Heart right ventricle (tissue), 16 donors: Measurements from ENCODE around the gene DCTD. TPM values are rescaled to one million over a fixed set of nuclear protein-coding genes. Genes with fewer than 3 reads are reported as not detected.
"Not testable (repeated sequence)": the region's sequence is repeated elsewhere in the genome, so short reads cannot be mapped to it uniquely, and the experiment has no call there.

Experiments used
- ATAC-seq, 8 donors: fragments of 200-7000 bp; cut with Tn5 transposase; one replicate each; pipeline ENCODE4 v1.9.1; 2020; ENCODE audit warnings: mild to moderate bottlenecking in 8 of 8, moderate library complexity in 8 of 8, moderate number of reproducible peaks in 1 of 8
- DNase-seq, 2 donors: peaks; one replicate each; pipeline ENCODE4 v3.0.0-alpha.2; 2020
- H3K27ac ChIP-seq, 10 donors: fragments of 200-600 bp; sonication (generic) in 2 of 10; one replicate each; pipeline versions ENCODE4 v1.5.0 to v1.8.0; 2020 to 2022; ENCODE audit warnings: mild to moderate bottlenecking in 3 of 10
- H3K27me3 ChIP-seq, 7 donors: fragments of 200-600 bp; one replicate each; pipeline ENCODE4 v1.8.0; 2021 to 2022; ENCODE audit warnings: mild to moderate bottlenecking in 2 of 7
- H3K36me3 ChIP-seq, 9 donors: fragments of 200-600 bp; sonication (generic) in 1 of 9; one replicate each; pipeline versions ENCODE4 v1.5.0 to v1.8.0; 2020 to 2022; ENCODE audit warnings: mild to moderate bottlenecking in 2 of 9
- H3K4me1 ChIP-seq, 9 donors: fragments of 200-600 bp; sonication (generic) in 1 of 9; one replicate each; pipeline versions ENCODE4 v1.5.0 to v1.8.0; 2020 to 2022; ENCODE audit warnings: mild to moderate bottlenecking in 4 of 9
- H3K4me3 ChIP-seq, 10 donors: fragments of 200-600 bp; sonication (generic) in 2 of 10; one replicate each; pipeline versions ENCODE4 v1.5.0 to v1.8.0; 2020 to 2022; ENCODE audit warnings: mild to moderate bottlenecking in 7 of 10, moderate library complexity in 2 of 10
- H3K9me3 ChIP-seq, 11 donors: fragments of 200-600 bp in 10 of 11; sonication (generic) in 2 of 11; one replicate each; pipeline versions ENCODE4 v1.5.0 to v1.8.0; 2013 to 2022; ENCODE audit warnings: mild to moderate bottlenecking in 2 of 11, control low read depth in 1 of 11, moderate library complexity in 1 of 11
- CTCF ChIP-seq, 9 donors: fragments of 200-600 bp; sonication (generic) in 2 of 9; IDR thresholded peaks; one replicate each; pipeline versions ENCODE4 v1.5.0 to v1.8.0; 2021 to 2022; ENCODE audit warnings: antibody characterized with exemption in 9 of 9, mild to moderate bottlenecking in 5 of 9, moderate library complexity in 1 of 9
- WGBS, 2 donors: extraction: QIAGEN DNeasy Blood & Tissue Kit; methylation state at CpG; one replicate each; pipeline ENCODE4 v1.1.7; 2013; ENCODE audit warnings: inconsistent platforms in 1 of 2; 5-methylcytosine and 5-hydroxymethylcytosine counted together
- intact Hi-C, 10 donors: fragments of 100-400 bp; cut with DNase I; formaldehyde crosslinking; loops; one replicate each; pipeline versions ENCODE4 v1.11.1 to v1.14.2; 2022
- polyA plus RNA-seq, 2 donors: library from polyadenylated mRNA; stranded (reverse); fragments of 200-250 nt; gene quantifications; one replicate each; pipeline ENCODE4 v1.2.3, GENCODE V29; 2013
- total RNA-seq, 10 donors: library from RNA; stranded (reverse); fragmentation: NEBNext Ultra II Directional in 3 of 10; extraction: Animal tissue kit (Norgen Biotek cat#: 25700) in 3 of 10; gene quantifications; one replicate each; pipeline versions ENCODE4 v1.2.1 to v1.2.4, GENCODE V29; 2021 to 2023
- donor health status: Arrhythmogenic right ventricular cardiomyopathy.
- donor health status: ischemic (EF 13 %, LVEDD 7.1; RV severe dilation, severe dysfunction).
- donor health status: healthy with polysubstance abuse.
- donor health status: DM: no; HTN: yes; CAD: no.
- donor health status: DM: no; HTN: no; CAD: no.
- donor health status: ischemic (EF 25% LVEDD 6.9; RV normal size, moderate dysfunction).
- donor health status: ischemic (EF 25% LVEDD 5.7; RV mildly dilated, moderate dysfunction).
- donor health status: healthy.
- donor health status: DM: yes; HTN: yes; CAD: no.
- donor health status: Ischemic cardiomyopathy.
- donor health status: ischemic (EF 35%, LVEDD 5.7; RV mildly dilated, moderate dysfunction).
- donor health status: nonischemic (EF 11% LVEDD 7.7; RV severe dilation, severe dysfunction).
- donor health status: DM: yes; HTN: yes; CAD: no.
- donor health status: PGD.
- donor health status: ischemic (EF 29% LVEDD 5.4; RV normal size, mild dysfunction).
- donor health status: nonischemic (EF 23%, LVEDD 6.1; RV moderate dilation, normal function).

Gene DCTD
- total and polyA plus RNA-seq, 12 donors: 16.8 to 53.1 (median 38.5) TPM

DNA sequence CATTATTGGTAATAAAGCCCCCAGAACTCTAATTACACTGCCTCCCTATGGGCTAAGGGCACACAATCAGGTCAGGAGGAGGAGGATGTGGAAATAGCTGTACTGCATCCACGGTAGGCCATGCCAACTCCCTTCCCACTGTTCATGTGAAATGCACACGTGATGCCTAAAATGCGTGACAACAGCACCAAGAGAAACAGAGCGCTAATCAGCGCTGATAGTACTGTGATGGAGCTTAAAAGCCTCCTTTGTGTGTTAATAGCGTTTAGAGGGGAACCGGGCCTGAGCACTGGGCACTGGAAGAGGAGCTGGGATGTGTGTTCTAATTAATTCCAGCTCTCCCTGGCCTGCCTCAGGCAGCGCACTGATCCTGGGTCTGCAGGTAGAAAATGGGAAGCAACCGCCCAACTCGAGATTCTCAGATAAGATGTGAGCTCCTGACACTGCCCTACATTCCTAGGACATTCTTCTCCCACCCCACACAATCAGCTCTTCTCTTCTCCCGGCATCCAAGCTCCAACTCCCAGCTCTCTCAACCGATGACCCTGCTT is 12.9 kb downstream of the DCTD start:
- whole genome bisulfite sequencing, 2 donors: 81 to 84% methylated on average over 12 of the region's 12 CpGs
- no peak overlapping the region for H3K27ac ChIP-seq
- ATAC-seq (peak in 1 of 8 donors; percentile 24), DNase-seq (no peak)
- H3K4me1 ChIP-seq: no peaks in the 10 kb centered on the region
- no peaks in the 10 kb centered on the region for H3K27me3 ChIP-seq
- no peak for TF ChIP-seq CTCF (IDR thresholded peaks at IDR 0.05)
- intact Hi-C loops: no loop called here
- no peak overlapping the region for H3K4me3 ChIP-seq
- peaks cover 0 to 93% (median 11%) of the 10 kb centered on the region in 9 donors for H3K36me3 ChIP-seq
- H3K9me3 ChIP-seq: no peaks in the 10 kb centered on the region

GRCh38 chr4:182903013-182903412 is 14.2 kb downstream of the DCTD start:
- Histone ChIP-seq H3K4me1 (no peaks in the 10 kb centered on the region), H3K9me3 (no peaks in the 10 kb centered on the region), H3K36me3 (peaks cover 0 to 93% (median 11%) of the 10 kb centered on the region in 9 donors), H3K4me3 (no peak overlapping the region), H3K27ac (no peak overlapping the region), H3K27me3 (no peaks in the 10 kb centered on the region)
- intact Hi-C loops: no loop called here
- DNase-seq (no peak), ATAC-seq (no peak)
- TF ChIP-seq CTCF (IDR thresholded peaks at IDR 0.05): no peak
- WGBS, 2 donors: 94% methylated on average over 9 of the region's 9 CpGs

GRCh38 chr4:182901337-182901736 is 15.8 kb downstream of the DCTD start:
- Histone ChIP-seq H3K36me3 (peaks cover 0 to 91% (median 11%) of the 10 kb centered on the region in 9 donors), H3K9me3 (no peaks in the 10 kb centered on the region), H3K4me3 (no peak overlapping the region), H3K27ac (no peak overlapping the region), H3K27me3 (no peaks in the 10 kb centered on the region), H3K4me1 (no peaks in the 10 kb centered on the region)
- intact Hi-C loops: no loop called here
- no peak for TF ChIP-seq CTCF (IDR thresholded peaks at IDR 0.05)
- ATAC-seq (no peak), DNase-seq (no peak)
- WGBS, 2 donors: 92 to 93% methylated on average over 9 of the region's 9 CpGs

GRCh38 chr4:182900021-182900420 is 17.2 kb downstream of the DCTD start:
- ATAC-seq, intact Hi-C loops, DNase-seq, H3K27ac ChIP-seq, H3K9me3 ChIP-seq, H3K27me3 ChIP-seq, H3K4me1 ChIP-seq, H3K4me3 ChIP-seq: not testable (repeated sequence)
- WGBS, 2 donors: 90 to 95% methylated on average over 2 of the region's 2 CpGs
- peaks cover 0 to 97% (median 17%) of the 10 kb centered on the region in 9 donors for H3K36me3 ChIP-seq

DNA sequence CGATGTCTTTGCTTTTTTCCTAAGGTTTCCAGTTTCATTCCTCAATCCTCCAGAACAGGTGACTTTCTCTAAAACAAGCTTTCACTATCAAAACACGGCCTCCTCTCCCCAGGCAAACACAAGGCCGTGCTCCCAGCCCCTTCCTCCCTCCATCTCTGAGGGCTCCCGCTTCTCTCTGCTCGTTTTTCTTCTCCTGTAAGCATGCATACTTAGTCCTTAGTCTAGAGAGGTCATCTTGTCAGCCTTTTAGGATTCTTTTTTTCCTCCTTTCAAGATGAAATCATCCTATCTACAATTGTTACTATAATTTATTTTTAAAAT is 18.7 kb downstream of the DCTD start:
- Histone ChIP-seq H3K9me3 (no peaks in the 10 kb centered on the region), H3K27me3 (no peaks in the 10 kb centered on the region), H3K27ac (no peak overlapping the region), H3K36me3 (peaks cover 0 to 98% (median 29%) of the 10 kb centered on the region in 9 donors), H3K4me1 (no peaks in the 10 kb centered on the region), H3K4me3 (no peak overlapping the region)
- intact Hi-C loops: no loop called here
- no peak for DNase-seq
- no peak for TF ChIP-seq CTCF (IDR thresholded peaks at IDR 0.05)
- no peak for ATAC-seq
- WGBS, 2 donors: 88 to 89% methylated on average over 5 of the region's 5 CpGs
